GM04503 (cell line): ENCODE data around the gene DOK5.
"Not testable (repeated sequence)": the region's sequence is repeated elsewhere in the genome, so short reads cannot be mapped to it uniquely, and the experiment has no call there.

ENCODE experiments used
- DNase-seq: peaks from one replicate; pipeline ENCODE4 v3.0.0-alpha.2; 2012; ENCODE audit warnings: low read depth

The DOK5 gene

DNA sequence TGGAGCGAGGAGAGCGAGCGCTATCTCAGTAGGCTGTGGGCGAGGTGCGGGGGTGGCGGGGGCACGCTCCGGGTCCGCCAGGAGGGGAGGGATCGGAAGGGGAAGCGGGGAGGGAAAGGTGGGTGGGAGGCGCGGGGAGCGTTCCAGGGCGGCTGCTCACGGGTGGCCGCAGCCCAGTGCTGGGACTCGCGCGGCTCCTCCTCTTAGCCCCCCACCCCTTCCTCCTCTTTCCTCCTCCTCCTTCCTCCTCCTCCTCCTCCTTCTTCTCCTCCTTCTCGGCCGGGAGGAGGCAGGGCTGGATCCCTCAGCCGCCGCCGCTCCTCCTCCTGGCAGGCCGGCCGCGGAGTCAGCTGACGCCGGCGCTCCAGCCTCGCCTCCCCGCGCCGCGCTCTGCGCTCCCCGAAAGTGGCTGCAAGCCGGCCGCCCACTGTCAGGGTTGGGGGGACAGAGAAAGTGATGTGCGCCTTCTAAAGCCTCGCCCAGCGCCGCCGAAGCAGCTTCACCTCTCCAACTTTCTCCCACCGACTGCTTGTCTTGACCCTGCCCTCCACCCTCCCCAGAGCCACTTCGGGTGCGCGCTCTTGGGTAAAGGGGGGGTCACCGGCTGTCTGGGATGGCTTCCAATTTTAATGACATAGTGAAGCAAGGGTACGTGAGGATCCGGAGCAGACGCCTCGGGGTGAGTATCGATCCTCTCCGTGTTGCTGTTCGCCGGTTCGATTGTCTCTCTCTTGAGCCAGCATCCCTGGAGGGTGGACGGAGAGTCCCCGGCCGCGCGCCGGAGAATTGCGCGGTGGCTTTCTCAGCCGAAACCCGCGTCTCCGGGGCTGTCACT, at the start of gene DOK5:
Gene DOK5 (plus strand): TSS at position 260 of the 835 bp plus-strand sequence. CDS start 354 bp downstream, at position 614.
- no peak for DNase-seq

DNA sequence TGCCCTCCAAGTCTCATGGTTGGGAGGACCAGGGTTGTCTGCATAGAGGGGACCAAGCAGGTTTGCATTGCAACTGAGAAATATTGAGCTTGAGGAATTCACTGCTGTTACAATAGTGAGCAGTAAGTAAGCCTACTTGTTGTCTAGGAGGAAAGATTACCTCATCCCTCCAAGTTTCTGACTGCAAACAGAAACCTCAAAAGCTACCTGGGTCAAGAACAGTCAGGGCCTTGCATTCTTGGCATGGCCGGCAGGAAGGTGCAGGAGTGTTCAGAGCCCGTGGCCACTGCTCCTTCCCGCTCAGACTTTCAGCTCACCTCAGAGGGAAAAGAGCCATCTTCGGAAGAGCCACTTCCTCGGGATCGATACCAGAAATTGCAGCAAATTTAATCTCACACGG, 46.0 kb upstream of the DOK5 start:
- no peak for DNase-seq

DNA sequence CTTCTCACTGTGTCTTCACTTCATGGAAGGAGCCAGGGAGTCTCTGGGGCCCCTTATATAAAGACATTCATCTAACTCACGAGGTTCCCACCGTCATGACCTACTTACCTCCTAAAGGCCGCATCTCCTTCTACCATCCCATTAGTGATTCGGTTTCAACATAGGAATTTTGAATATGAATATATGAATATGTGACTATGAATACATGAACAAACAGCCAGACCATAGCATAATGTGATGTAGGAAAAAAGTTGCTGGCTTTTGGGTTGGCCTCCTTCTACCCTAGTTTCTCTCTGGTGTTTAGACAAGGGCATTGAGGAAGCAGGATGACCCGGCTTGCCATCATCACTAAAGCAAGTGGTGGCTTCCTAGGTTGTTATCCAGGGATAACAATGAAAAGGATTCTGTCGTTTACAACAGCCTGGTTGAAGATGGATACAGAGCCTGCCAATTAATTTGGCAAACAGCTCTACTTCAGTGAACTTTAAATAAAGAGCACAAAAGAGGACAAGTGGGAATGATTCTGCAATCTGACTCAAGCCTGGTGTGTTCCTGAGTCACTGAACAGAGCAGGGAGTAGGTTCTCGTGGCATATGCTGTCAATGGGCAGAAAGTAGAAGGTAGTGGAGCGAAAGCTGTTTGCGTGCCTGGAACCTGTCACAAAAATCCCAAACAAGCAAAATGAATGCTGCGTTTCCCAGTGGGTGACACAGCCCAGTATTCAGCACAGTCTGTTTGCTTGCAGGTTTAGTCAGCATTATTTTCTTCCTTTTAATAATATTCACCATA, 44.0 kb upstream of the DOK5 start:
- DNase-seq, result no peak

DNA sequence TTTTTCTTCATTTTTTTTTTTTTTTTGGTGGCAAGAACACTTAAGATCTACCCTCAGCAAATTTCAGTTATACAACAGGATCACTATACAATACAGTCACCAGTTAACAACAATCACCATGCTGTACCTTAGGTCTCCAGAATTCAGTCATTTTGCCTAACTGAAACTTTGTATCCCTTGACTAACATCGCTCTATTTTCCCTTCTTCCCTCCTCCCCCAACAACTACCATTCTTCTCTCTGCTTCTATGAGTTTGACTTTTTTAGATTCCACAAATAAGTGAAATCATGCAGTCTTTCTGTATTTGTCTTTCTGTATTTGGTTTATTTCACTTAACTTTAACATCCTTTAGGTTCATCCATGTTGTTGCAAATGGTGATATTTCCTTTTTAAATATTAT, 42.4 kb upstream of the DOK5 start:
- no peak for DNase-seq

DNA sequence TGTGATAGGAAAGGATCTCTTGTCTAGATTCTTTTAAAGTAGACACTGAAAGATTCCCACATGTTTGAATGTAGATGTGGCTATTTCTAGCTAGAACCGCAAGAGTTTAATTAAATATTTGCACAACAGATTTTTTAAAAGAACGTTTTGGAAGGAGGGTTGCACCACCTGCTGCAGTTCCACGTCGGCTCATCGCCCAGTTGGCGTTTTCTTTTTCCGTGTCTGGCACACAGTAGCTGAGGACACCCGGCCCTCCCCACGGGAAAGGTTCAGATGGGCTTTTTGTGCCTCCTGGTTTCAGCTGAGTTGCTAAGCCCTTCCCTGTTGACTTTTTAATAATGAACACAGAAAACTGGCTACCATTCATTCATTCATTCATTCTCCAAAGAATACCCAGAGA, 41.8 kb upstream of the DOK5 start:
- no peak for DNase-seq

DNA sequence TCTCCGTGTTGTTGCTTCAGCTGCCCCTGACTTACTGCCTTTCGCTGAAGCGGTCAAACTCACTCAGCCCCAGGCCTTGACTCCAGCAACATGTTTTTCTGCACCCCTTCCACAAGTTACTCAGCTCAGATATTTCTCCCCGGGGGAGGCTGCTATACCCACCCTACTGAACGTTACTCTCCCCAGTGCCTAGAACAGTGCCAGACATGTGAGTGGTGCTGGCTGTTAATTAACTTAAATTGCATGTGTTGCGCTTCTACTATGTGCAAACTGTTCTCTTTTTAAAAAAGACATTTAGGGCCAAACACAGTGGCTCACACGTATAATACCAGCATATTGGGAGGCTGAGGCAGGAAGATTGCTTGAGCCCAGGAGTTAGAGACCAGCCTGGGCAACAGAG, 41.2 kb upstream of the DOK5 start:
- no peak for DNase-seq

DNA sequence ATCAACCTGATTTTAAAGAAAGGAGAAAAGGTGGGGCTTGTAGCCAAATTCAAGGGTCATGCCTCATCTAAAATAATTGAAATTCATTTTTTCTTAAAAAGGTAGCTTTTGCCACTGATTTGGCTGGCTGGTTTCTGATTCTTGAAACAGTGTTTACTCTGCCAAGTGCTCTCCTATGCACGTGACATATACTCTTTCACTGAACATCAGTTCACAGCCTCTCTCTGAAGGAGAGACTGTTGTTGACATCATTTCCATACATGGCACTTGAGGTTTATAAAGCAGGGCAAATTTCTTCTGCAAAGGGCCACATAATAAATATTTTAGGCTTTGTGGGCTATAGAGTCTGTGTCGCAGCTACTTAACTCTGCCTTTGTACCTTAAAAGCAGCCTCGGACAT, 40.4 kb upstream of the DOK5 start:
- DNase-seq, result no peak

DNA sequence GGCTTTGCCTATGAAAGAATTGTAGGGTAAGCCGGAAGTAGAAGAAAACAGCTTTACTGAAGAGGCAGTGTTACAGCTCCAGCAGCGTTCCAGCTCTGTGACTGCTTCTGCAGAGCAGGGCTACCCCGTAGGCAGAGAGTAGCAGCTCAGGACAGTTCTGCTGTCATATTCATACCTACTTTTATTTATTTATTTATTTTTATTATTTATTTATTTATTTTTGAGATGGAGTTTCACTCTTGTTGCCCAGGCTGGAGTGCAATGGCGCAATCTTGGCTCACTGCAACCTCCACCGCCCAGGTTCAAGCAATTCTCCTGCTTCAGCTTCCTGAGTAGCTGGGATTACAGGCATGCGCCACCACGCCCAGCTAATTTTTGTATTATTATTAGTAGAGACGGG, 39.0 kb upstream of the DOK5 start:
- not testable (repeated sequence) for DNase-seq

DNA sequence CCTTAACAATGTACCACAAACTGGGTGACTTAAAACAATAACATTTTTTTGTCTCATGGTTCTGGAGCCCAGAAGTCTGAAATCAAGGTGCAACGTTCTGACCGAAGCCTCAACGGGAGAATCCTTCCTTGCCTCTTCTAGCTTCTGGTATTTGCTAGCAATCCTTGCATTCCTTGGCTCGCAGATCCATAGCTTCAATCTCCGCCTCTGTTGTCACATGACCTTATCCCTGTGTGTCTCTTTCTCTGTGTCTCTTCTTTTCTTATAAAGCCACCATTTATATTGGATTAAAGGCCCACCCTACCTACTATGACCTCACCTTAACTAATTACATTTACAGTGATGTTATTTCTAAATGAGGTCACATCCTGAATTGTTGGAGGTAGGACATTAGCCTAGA, 37.2 kb upstream of the DOK5 start:
- no peak for DNase-seq

DNA sequence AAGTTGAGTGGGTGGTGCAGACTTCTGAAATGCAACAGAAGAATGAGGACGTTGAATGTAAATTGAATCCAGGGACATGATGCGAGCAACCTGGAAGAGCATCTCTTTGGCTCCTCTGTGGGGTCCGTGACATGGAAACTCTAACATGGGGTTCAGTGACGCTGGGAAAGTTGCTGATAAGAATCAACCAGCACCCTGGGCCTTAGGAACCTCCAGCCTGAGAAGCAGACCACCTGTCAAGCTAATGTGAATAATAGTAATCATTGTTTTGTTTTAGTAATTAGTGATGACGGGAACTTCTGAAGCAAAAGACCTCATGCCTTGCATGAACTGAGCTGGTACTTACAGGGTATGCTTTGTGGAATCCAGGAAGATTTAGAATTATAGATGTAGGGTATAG, 25.2 kb upstream of the DOK5 start:
- no peak for DNase-seq

DNA sequence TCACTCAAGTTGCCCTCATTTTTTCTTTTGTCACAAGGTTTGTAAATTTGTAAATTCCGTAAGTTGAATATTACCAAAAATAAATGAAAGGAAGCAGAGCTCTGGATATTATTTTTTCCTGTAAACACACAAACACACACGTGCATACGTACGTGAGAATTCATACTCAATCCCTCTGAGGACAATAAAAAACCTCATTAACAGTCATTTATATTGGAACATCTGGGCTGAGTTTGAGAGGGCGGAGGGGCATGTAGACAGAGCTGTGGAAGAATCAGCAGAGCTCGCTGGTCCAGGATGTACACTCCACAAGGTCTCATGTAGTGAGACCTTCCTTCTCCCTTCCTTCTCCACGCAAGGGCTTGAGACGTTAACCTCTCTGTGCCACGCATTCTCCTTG, 24.2 kb upstream of the DOK5 start:
- DNase-seq, result no peak

DNA sequence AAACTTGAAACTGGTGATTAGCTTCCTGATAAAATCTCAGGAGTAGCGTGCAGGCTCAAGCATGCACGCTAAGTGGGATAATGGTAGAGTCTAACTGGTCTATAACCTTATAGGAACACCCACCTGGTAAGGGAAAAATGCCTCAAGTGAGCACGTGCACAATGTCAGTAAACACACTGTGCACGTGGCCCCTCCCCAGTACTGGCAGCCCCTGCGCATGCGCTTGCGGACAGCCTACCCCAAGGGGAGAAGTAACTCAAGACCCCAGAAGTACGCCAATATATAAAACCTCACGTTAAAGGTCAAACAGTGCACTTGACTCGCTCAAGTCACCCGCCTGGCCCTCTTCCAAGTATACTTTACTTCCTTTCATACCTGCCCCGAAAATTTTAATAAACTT, 23.1 kb upstream of the DOK5 start:
- DNase-seq, result no peak

DNA sequence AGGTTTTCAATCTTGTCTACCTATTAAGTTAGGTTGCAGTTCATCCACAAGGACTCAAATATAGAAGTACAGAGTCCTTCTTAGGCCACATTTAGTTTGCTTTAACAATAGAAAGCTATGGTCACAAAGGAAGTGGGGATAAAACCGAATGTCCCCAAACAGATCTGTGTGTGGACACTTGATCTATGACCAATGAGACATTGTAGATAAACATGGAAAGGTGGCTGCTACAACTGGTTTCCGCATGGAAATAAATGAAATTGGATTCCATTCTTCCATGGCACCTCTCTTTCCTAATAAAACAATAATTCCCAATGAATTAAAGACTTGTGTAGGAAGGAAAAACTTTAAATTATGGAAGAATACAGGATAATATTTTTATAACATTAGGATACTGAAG, 20.4 kb upstream of the DOK5 start:
- no peak for DNase-seq

DNA sequence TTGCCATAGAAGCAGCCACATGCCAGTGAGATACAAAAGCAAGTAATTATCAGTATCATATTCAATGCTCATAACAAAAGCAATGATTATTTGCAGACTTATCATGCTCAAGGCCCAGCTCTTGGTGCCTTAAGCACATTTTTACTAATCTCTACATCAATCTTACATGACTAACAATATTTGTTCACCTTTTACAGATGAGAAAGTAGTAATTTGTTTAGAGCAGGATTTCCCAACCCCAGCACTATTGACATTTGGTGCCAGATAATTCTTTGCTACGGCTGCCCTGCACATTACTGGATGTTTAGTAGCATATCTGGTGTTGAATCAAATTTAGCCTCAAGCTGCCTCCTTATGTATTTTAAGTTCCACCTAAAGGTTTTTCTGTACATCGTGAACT, 19.0 kb upstream of the DOK5 start:
- no peak for DNase-seq

DNA sequence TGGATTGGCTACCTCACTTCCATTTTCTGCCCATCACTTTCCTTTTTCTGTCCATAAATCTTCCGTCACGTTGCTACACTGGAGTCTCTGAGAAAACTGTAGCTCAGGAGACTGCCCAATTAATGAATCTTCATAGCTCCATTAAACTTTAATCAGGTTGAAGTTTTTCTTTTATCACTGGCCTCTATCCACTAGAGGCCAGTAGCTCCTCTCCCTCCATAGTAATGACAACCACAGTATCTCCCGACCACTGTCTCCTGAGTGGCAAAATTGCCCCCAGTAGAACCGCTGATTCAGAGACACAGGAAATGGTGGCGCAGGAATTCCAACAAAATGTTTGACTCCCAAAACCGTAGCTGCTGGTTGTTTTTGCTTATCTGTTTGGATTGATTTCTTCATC, 18.4 kb upstream of the DOK5 start:
- no peak for DNase-seq

DNA sequence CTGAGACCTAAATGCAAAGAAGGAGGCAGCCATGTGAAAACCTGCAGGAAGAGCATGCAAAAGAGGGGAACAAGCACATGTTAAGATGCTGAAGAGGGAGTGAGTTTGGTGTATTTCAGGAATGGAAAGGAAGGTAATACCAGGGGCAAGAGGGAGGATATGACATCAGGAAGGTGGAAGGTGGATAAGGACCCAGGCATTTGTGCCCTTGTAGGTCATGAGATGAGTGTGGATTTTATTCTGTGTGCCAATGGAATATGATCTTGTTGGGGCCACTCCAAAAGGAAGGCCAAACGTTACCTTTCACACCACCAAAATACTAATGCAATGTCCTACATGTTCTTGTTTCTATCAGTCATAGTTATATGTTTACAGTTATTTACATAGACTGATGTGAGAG, 17.2 kb upstream of the DOK5 start:
- no peak for DNase-seq

DNA sequence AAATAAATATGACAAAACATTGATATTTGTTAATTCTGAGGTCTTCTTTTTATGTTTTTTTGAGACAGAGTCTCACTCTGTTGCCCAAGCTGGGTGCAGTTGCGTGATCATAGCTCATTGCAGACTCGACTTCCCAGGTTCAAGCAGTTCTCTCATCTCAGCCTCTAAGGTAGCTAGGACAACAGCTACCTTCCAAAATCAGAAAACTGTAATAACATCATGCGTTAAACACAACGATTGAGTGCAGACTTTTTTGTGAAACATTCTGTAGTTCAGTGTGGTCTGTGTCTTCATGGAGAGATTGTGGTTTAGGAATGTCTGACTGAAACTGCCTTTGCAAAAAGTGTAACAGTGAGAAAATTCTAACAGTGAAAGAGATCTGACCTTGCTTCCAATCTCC, 16.1 kb upstream of the DOK5 start:
- no peak for DNase-seq

DNA sequence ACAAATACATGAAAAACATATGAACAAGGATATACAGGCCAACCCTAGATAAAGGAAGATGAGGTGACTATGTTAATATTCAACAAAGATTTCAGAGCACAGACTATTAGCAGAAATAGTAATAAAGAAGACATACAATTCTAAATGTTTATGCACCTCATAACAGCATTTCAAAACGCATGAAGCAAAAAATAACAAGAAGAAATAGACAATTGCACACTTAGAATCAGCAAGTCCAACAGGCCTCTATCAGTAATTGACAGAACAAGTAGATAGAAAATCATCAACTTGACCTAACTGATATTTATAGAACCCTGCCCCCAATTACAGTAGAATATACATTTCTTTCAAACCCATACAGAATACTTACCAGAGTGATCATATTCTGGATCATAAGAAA, 11.4 kb upstream of the DOK5 start:
- DNase-seq, result no peak

DNA sequence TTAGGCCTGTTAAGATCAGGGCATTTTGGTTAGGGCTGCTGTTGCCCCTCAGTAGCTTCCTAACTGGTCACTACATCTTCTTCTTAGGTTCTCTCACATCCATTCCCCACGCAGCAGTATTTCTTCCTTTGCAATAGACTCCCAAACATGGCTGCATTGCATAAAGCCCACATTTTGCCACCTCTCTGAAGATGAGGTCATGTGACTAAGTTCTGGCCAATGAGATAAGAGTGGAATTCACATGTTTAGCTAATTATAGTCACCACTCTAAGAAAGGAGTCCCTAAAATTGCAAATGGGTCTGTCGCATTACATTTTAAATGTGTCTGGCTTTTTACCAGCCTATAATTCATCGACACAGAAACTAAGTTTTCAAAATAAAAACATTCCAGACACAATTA, 9.3 kb upstream of the DOK5 start:
- DNase-seq, result no peak

DNA sequence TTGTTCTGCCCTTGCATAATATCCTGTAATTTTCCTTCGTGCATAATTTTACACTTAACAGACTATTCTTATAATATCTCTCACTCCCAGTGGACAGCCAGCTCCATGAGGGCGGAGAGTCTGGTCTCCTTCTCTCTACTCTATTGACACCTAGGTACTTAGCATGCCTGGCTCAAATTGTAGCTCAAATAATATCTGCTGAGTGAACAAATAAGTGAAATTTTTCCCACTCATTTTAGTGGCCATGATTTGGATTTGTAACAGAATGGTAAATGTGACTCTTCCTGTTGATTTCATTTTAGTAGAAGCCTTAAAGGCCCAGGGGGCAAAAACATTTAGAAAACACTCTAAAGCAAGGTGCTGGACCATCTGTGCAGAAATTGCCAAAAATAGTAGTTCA, 7.8 kb upstream of the DOK5 start:
- DNase-seq, result no peak

DNA sequence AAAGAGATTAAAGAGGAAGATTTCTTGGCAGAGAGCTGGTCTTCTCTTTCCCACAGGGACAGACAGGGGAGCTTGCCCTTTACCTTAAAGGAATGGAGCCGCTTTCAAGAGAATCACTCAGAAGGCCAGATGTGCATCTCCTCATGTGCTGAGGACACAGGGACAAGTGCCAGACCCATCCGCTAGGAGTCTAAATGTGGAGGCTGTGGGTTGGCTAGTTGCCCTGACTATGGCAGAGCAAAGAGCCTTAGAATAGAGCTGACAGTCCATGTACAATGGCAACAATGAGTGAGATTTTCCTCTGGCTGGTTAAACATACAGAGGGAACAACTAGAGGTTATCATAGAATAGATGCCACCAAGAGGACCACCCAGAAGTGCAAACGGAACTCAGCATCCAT, 7.3 kb upstream of the DOK5 start:
- DNase-seq, result no peak

DNA sequence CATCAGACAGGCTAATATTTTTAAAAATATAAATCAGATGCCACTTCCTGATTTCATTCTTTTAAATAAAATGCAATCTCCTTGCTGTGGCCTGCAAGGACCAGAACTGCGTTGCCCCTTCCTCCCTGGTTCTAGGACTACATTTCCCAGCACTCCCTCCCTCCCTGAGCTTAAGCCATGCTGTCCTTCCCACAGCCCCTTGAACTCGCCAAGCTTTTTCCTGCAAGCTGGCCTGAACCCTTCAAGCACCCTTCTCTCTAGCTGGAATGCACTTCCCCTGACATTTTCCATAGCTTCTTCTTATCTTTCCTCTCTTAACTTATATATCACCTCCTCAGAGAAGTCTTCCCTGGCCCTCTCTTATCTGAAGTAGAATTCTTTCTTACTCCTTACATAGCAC, 6.1 kb upstream of the DOK5 start:
- DNase-seq, result no peak

DNA sequence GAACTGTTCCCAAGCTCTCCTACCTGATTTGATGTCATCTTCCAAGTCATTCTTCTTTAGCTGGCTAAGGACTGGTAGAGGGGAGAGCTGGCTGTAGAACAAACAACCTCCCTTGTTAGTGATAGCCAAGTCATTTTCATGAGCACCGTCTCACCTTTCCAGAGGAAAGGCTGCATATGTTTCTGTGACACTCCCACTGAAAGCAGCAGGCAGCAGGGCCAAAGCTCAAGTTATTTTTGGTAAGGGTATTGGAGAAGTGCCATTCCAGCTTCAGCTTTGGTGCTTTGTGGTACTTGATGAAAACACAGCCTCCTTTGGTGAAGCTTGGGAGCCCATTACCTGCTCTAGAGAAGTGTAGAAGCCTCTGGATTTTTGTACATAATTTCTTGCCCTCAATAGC, 5.4 kb upstream of the DOK5 start:
- no peak for DNase-seq

DNA sequence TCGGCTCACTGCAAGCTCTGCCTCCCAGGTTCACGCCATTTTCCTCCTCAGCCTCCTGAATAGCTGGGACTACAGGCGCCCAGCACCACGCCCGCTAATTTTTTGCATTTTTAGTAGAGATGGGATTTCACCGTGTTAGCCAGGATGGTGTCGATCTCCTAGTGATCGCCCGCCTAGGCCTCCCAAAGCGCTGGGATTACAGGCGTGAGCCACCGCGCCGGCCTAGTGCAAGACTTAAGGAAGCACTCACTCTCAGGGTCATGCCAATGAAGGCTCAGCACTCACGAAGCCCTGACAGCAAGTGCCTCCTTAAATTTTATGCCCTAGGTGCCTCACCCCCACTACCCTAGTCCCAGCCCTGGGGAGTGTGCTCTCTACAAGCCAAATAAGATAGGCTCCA, 4.7 kb upstream of the DOK5 start:
- DNase-seq, result no peak
